ENCODE measurements around the gene ADARB1.
A peak's percentile ranks its signal among the peaks of the same experiment; 100 is the strongest.

Gene ADARB1

GRCh38 chr21:45255381-45256020 is 181.1 kb downstream of the ADARB1 start:
- no peak overlapping the region for H3K4me3 ChIP-seq (ENCODE audit: control insufficient read depth, low read depth, low read length)
- no peak for DNase-seq (ENCODE audit: low read depth)
- TF ChIP-seq, protein P1, sequence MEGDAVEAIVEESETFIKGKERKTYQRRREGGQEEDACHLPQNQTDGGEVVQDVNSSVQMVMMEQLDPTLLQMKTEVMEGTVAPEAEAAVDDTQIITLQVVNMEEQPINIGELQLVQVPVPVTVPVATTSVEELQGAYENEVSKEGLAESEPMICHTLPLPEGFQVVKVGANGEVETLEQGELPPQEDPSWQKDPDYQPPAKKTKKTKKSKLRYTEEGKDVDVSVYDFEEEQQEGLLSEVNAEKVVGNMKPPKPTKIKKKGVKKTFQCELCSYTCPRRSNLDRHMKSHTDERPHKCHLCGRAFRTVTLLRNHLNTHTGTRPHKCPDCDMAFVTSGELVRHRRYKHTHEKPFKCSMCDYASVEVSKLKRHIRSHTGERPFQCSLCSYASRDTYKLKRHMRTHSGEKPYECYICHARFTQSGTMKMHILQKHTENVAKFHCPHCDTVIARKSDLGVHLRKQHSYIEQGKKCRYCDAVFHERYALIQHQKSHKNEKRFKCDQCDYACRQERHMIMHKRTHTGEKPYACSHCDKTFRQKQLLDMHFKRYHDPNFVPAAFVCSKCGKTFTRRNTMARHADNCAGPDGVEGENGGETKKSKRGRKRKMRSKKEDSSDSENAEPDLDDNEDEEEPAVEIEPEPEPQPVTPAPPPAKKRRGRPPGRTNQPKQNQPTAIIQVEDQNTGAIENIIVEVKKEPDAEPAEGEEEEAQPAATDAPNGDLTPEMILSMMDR (conservative IDR thresholded peaks at IDR 0.05; ENCODE audit: control insufficient read depth, insufficient read depth, low read depth, low read length), result no peak

- no peak for DNase-seq (ENCODE audit: low read depth)
- TF ChIP-seq, protein P1 (conservative IDR thresholded peaks at IDR 0.05; ENCODE audit: control insufficient read depth, insufficient read depth, low read depth, low read length), result no peak
- H3K4me3 ChIP-seq (ENCODE audit: control insufficient read depth, low read depth, low read length), result no peak overlapping the region
These were observed 181.9 kb downstream of the ADARB1 start for GRCh38 chr21:45256021-45256911.

DNA sequence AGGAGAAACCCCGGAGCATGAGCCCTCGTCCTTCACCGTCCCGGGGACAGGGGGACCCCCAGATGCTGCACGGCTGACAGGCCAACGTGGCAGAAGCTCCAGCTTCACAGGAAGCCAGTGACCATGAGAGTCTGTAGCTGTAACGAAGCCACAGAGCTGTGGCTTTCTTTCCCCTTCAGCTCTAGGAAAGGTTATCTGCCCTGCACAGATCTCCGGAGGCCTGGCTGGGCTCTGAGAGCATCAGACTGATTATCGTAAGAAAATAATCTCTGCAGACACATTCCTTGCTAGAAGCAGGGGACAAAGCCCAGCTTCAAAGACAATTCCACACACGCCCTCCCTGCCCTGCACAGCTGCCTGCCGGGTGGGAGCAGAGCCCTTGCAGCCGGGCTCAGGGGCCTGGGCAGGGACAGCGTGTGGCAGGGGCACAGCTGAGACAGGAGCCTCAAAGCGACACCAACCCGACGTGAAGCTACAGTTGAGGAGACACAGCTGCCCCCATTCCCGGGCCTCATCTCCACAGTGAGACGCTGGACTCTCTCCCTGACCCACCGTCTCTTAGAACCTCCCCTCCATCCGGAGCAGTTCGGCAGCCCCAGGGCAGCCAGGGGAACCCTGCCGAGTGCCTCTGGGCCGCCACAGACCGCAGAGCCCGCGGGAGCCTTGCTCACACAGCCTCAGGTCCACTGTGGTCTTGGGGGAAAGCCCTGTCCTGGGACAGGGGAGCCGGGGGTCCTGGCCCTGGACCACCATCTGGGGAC is 182.7 kb downstream of the ADARB1 start:
- no peak for DNase-seq (ENCODE audit: low read depth)
- no peak overlapping the region for H3K4me3 ChIP-seq (ENCODE audit: control insufficient read depth, low read depth, low read length)
- TF ChIP-seq, protein P1 (conservative IDR thresholded peaks at IDR 0.05; ENCODE audit: control insufficient read depth, insufficient read depth, low read depth, low read length), result no peak

DNA sequence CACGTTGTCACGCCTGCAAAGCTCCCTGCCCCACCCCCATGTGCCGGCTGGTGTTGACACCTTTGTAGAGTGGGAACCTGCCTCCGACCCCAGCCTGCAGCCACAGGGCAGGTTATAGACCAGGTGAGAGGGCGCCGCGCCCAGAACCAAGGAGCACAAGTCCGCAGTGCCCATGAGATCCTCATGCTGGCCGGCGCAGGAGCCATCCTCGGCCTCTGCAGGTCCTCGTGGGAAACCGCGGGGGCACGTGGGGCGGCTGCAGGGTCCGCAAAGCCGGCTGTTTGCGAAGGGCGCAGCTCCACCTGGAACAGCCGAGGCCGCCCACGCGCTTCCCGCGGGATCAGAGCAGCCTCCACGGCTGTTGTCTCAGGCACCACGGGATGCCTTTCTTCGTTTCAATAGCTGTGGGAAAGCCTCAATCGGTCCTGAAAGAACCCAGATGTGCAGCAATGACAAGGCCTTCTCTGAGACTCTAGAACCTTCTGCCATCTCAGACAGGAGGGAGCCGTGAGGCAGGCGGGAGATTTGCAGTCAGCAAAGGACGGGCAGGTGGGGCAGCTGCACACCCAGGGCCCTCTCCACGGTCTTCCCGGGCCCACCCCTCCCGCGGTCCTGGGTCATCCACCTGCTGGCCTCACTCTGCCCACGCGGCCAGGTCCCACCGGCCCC is 183.4 kb downstream of the ADARB1 start:
- DNase-seq (ENCODE audit: low read depth), result peak; percentile 17
- no peak overlapping the region for H3K4me3 ChIP-seq (ENCODE audit: control insufficient read depth, low read depth, low read length)
- TF ChIP-seq, protein P1 (conservative IDR thresholded peaks at IDR 0.05; ENCODE audit: control insufficient read depth, insufficient read depth, low read depth, low read length), result no peak

DNA sequence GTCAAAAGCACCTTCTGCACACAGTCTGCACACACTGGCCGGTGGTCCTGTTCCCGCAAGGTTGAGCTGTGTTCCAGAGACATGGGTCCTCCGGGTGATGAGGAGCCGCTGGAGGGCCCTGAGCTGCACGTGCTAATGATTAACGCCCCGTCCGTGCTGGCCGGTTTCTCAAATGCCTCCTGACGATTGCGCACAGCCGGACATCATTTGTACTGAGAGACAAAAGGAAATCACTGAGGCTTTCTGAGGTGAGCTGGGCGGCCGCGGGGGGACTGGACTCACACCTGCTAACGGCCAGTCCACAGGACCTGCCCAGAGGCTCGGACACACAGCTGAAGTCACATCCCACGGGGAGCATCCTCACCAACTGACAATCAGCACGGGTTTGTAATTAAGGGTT is 184.1 kb downstream of the ADARB1 start:
- H3K4me3 ChIP-seq (ENCODE audit: control insufficient read depth, low read depth, low read length), result no peak overlapping the region
- TF ChIP-seq, protein P1 (conservative IDR thresholded peaks at IDR 0.05; ENCODE audit: control insufficient read depth, insufficient read depth, low read depth, low read length), result no peak
- peak; percentile 36 for DNase-seq (ENCODE audit: low read depth)

DNA sequence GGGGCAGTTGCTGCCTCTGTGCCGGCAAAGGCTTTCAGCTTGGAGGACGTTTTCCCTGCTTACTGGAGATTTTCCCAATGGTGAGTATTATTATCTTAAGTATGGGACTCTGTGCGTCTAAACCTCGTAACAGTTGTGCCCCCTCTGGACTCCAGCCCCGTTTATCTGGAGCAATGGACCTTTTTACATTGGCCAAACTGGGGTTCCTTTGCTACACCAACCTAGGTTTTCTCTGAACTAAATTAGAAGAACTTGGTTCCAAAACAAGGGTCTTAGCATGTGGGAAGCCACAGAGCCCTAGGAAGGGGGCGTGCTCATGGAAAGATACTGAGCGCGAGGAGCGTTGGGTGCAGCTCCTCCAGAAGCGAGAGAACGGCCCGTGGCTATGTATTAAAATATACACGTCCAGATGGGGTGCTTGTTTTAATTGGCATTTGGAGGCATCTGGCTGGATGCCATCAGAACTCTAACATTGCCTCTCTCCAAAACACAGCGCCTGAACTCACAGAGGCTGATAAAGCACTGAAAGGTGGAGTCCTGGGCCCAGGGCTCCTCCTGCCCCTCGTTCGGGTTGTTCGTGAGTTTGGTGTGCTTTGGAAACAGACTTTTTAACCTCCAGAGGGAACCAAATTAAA is 184.9 kb downstream of the ADARB1 start:
- H3K4me3 ChIP-seq (ENCODE audit: control insufficient read depth, low read depth, low read length), result no peak overlapping the region
- no peak for DNase-seq (ENCODE audit: low read depth)
- TF ChIP-seq, protein P1 (conservative IDR thresholded peaks at IDR 0.05; ENCODE audit: control insufficient read depth, insufficient read depth, low read depth, low read length), result no peak
